Right lobe of liver (tissue), 6 donors: ENCODE results near the gene SLC39A11. TPM values are rescaled to one million over a fixed set of nuclear protein-coding genes. Genes with fewer than 3 reads are reported as not detected.

Source experiments
- ATAC-seq, 4 donors: fragments of 200-7000 bp; cut with Tn5 transposase; one replicate each; pipeline ENCODE4 v1.9.1; 2020; ENCODE audit warnings: mild to moderate bottlenecking in 4 of 4, moderate library complexity in 4 of 4
- DNase-seq, 3 donors: peaks; one replicate each; pipeline ENCODE4 v3.0.0-alpha.2; 2020
- H3K27ac ChIP-seq, 3 donors: fragments of 200-600 bp; one replicate each; pipeline ENCODE4 v1.8.0; 2022
- H3K27me3 ChIP-seq, 2 donors: fragments of 200-600 bp; one replicate each; pipeline ENCODE4 v1.8.0; 2022
- H3K36me3 ChIP-seq, 4 donors: fragments of 200-600 bp; sonication (generic) in 1 of 4; one replicate each; pipeline versions ENCODE4 v1.5.1 to v1.8.0; 2017 to 2022; ENCODE audit warnings: control low read depth in 1 of 4
- H3K4me1 ChIP-seq, 4 donors: fragments of 200-600 bp; sonication (generic) in 1 of 4; one replicate each; pipeline versions ENCODE4 v1.5.1 to v1.8.0; 2017 to 2022; ENCODE audit warnings: control low read depth in 1 of 4
- H3K4me3 ChIP-seq, 3 donors: fragments of 200-600 bp; one replicate each; pipeline ENCODE4 v1.8.0; 2022
- H3K9me3 ChIP-seq, 4 donors: fragments of 200-600 bp; sonication (generic) in 1 of 4; one replicate each; pipeline versions ENCODE4 v1.5.1 to v1.8.0; 2017 to 2022; ENCODE audit warnings: control low read depth in 1 of 4
- CTCF ChIP-seq, 4 donors: fragments of 200-600 bp in 3 of 4; fragments of 450-650 bp in 1 of 4; IDR thresholded peaks; one replicate each; pipeline versions ENCODE4 v1.5.1 to v1.8.0; 2016 to 2022; ENCODE audit warnings: antibody characterized with exemption in 4 of 4, mild to moderate bottlenecking in 2 of 4
- POLR2A ChIP-seq: fragments of 450-650 bp; IDR thresholded peaks from one replicate; pipeline ENCODE4 v1.6.1; 2017; ENCODE audit warnings: antibody characterized with exemption, mild to moderate bottlenecking
- WGBS: methylation state at CpG from one replicate; pipeline ENCODE4 v1.1.6; 2018; ENCODE audit warnings: low coverage, low lambda C conversion rate; ENCODE audit not compliant: insufficient coverage; ENCODE audit errors: missing lambda C conversion rate; 5-methylcytosine and 5-hydroxymethylcytosine counted together
- intact Hi-C, 2 donors: fragments of 100-400 bp; cut with DNase I; formaldehyde crosslinking; loops; one replicate each; pipeline versions ENCODE4 v1.11.2 to v1.14.1; 2022
- total RNA-seq, 6 experiments: library from RNA; depleted of rRNA in 2 of 6; stranded (reverse); fragments of >200 nt in 2 of 6; fragmentation: NEBNext Ultra II Directional in 3 of 6; extraction: Animal tissue kit (Norgen Biotek cat#: 25700) in 3 of 6; gene quantifications; one replicate each; pipeline versions ENCODE4 v1.1.0 to v1.2.4, GENCODE V29; 2016 to 2023
- donor health status: DM: no; HTN: yes; CAD: no.
- donor health status: DM: no; HTN: no; CAD: no.
- donor health status: DM: no; HTN: no; CAD: no.
- donor health status: DM: no; HTN: yes; CAD: no.
- donor health status: DM: no; HTN: yes; CAD: no.

The SLC39A11 gene
- total RNA-seq, 6 experiments from 2014 or later = 25.4 to 49.6 (median 39.3) TPM

- H3K9me3 ChIP-seq = no peaks in the 10 kb centered on the region
- H3K27ac ChIP-seq = no peak overlapping the region
- TF ChIP-seq CTCF (IDR thresholded peaks at IDR 0.05) (no peak), POLR2A (no peak)
- H3K4me1 ChIP-seq = no peaks in the 10 kb centered on the region
- 61% methylated on average over 3 of the region's 9 CpGs for WGBS
- H3K27me3 ChIP-seq = no peaks in the 10 kb centered on the region
- ATAC-seq (no peak), DNase-seq (no peak)
- H3K36me3 ChIP-seq = no peaks in the 10 kb centered on the region
- intact Hi-C loops = no loop called here
- H3K4me3 ChIP-seq = no peak overlapping the region
These were observed 434.8 kb downstream of the SLC39A11 start for GRCh38 chr17:72657467-72658317.

- 69% methylated on average over 9 of the region's 14 CpGs for WGBS
- H3K4me3 ChIP-seq = no peak overlapping the region
- intact Hi-C loops = no loop called here
These were observed 436.2 kb downstream of the SLC39A11 start for GRCh38 chr17:72656130-72656763.

GRCh38 chr17:72654706-72655105 is 437.8 kb downstream of the SLC39A11 start:
- Histone ChIP-seq H3K27ac (no peak overlapping the region), H3K27me3 (no peaks in the 10 kb centered on the region), H3K9me3 (no peaks in the 10 kb centered on the region), H3K36me3 (no peaks in the 10 kb centered on the region), H3K4me3 (no peak overlapping the region), H3K4me1 (no peaks in the 10 kb centered on the region)
- intact Hi-C loops = no loop called here
- DNase-seq (no peak), ATAC-seq (peak in 1 of 4 donors; percentile 18)
- no peak for TF ChIP-seq POLR2A
- no peak for TF ChIP-seq CTCF (IDR thresholded peaks at IDR 0.05)
- WGBS = 53% methylated on average over 3 of the region's 12 CpGs

More at GRCh38 chr17:72656130-72656763, 436.2 kb downstream of the SLC39A11 start:
- DNase-seq (no peak), ATAC-seq (no peak)
- Histone ChIP-seq H3K27ac (no peak overlapping the region), H3K36me3 (no peaks in the 10 kb centered on the region), H3K4me1 (no peaks in the 10 kb centered on the region), H3K9me3 (no peaks in the 10 kb centered on the region), H3K27me3 (no peaks in the 10 kb centered on the region)
- TF ChIP-seq POLR2A (no peak), CTCF (IDR thresholded peaks at IDR 0.05) (no peak)

GRCh38 chr17:72651988-72652387 is 440.5 kb downstream of the SLC39A11 start:
- Histone ChIP-seq H3K9me3 (no peaks in the 10 kb centered on the region), H3K27ac (no peak overlapping the region), H3K4me3 (no peak overlapping the region), H3K27me3 (no peaks in the 10 kb centered on the region), H3K36me3 (no peaks in the 10 kb centered on the region), H3K4me1 (no peaks in the 10 kb centered on the region)
- ATAC-seq = no peak
- intact Hi-C loops = no loop called here
- no peak for DNase-seq
- TF ChIP-seq POLR2A = no peak
- TF ChIP-seq CTCF (IDR thresholded peaks at IDR 0.05) = no peak
